AG10803 (cell line): Measurements from ENCODE around the gene RFXANK.

Experiments
- DNase-seq: peaks from one replicate; pipeline ENCODE4 v3.0.0; 2010; ENCODE audit warnings: low read depth
- H3K4me3 ChIP-seq: 2 replicates; pipeline ENCODE4 v1.5.1; 2011; ENCODE audit warnings: mild to moderate bottlenecking, low read length, control low read depth
- CTCF ChIP-seq: conservative IDR thresholded peaks from 2 replicates; pipeline ENCODE4 v1.5.1; 2011; ENCODE audit warnings: mild to moderate bottlenecking, low read length, control low read depth, inconsistent platforms

The RFXANK gene

GRCh38 chr19:19207637-19208572 is 15.8 kb downstream of the RFXANK start:
- no peak for DNase-seq
- no peak overlapping the region for H3K4me3 ChIP-seq
- TF ChIP-seq CTCF = no peak

- no peak for TF ChIP-seq CTCF
- no peak for DNase-seq
- no peak overlapping the region for H3K4me3 ChIP-seq
These were observed 17.3 kb downstream of the RFXANK start for GRCh38 chr19:19209372-19209771.

GRCh38 chr19:19211499-19212420 is 19.7 kb downstream of the RFXANK start, which contains the start of gene NCAN:
NCAN (plus strand) TSS chr19:19211958; CDS start chr19:19216954, 4,996 bp downstream.
- TF ChIP-seq CTCF = no peak
- no peak for DNase-seq
- H3K4me3 ChIP-seq = no peak within 1 kb of the TSS

DNA sequence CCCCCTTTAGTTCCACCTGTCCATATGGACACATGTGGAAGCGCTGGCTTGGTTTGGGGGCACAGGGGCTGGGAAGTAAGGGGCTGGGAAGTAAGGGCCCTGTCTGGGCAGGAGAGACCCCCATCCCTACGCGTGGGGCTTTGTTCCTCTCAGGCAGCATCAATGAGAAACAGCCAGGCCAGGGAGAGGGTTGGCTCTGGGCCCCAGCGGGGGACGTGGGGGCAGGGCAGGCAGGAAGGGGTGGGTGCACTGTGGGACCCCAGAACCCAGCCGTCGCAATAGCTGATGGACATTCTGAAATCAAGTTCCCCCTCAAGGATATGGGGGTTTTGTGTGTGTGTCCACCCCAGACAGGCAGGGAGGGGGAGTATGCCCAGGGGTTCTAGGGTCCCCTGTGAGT is 20.9 kb downstream of the RFXANK start:
- TF ChIP-seq CTCF = no peak
- no peak for DNase-seq
- H3K4me3 ChIP-seq = no peak overlapping the region

GRCh38 chr19:19213426-19214158 is 21.5 kb downstream of the RFXANK start:
- no peak for TF ChIP-seq CTCF
- no peak for DNase-seq
- no peak overlapping the region for H3K4me3 ChIP-seq

DNA sequence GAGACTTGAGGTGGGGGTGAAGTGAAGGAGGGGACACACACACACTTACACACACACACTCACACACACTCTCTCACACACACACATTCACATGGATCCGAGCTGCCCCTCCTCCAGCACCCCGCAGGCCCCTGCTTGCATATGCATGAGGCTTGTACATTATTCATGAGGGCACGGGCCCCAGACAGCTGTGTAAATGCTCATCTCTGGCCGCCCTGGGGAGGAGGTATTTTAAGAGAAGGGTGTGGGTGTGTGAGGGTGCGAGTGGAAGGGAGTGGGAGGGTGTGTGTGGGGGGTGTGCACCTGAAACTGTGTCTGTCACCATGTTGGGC is 22.1 kb downstream of the RFXANK start:
- H3K4me3 ChIP-seq = no peak overlapping the region
- TF ChIP-seq CTCF = no peak

More for the DNA sequence above, 22.1 kb downstream of the RFXANK start:
- no peak for DNase-seq
